Breast epithelium (tissue), 3 donors: ENCODE results near the gene FERMT3.

Source experiments
- POLR2A ChIP-seq: fragments of 450-650 bp; IDR thresholded peaks from one replicate; pipeline ENCODE4 v1.6.1; 2016; ENCODE audit warnings: antibody characterized with exemption, mild to moderate bottlenecking, moderate library complexity
- POLR2AphosphoS5 ChIP-seq, 3 donors: sonication (generic); formaldehyde crosslinking; IDR thresholded peaks; one replicate each; pipeline ENCODE4 v1.6.1; 2017; ENCODE audit warnings: antibody characterized with exemption in 3 of 3
- TF ChIP-seq, protein P1 (sequence below), 3 donors: fragments of 450-650 bp; IDR thresholded peaks; one replicate each; pipeline ENCODE4 v1.5.1; 2016 to 2017; ENCODE audit warnings: antibody characterized with exemption in 3 of 3, mild to moderate bottlenecking in 3 of 3, moderate library complexity in 3 of 3

DNA sequence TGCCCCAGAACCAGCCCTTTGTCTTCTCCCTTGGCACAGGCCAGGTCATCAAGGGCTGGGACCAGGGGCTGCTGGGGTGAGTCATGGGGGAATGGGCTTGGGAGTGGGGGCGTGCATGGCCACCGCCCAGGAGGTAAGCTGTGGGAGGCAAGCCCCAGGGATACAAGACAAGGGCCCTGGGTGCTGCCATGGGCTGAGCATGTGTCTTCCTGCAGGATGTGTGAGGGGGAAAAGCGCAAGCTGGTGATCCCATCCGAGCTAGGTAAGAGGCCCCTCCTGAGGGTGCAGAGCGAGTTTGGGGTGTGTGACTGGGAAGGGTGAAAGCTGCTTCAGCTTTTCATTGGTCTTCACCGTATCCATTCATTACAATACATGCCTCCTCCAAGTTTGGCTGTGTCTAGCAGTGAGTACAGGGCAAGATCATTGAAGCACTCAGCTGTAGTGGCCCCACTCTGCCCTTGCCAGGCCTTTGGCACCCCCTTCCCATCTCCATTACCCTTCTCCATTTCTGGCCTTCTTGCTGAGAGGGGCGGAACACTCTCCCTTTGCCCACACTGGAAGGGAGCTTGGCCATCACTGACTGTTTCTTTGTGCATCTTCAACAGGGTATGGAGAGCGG lies 36.8 kb downstream of the FERMT3 start:
- TF ChIP-seq, protein P1, sequence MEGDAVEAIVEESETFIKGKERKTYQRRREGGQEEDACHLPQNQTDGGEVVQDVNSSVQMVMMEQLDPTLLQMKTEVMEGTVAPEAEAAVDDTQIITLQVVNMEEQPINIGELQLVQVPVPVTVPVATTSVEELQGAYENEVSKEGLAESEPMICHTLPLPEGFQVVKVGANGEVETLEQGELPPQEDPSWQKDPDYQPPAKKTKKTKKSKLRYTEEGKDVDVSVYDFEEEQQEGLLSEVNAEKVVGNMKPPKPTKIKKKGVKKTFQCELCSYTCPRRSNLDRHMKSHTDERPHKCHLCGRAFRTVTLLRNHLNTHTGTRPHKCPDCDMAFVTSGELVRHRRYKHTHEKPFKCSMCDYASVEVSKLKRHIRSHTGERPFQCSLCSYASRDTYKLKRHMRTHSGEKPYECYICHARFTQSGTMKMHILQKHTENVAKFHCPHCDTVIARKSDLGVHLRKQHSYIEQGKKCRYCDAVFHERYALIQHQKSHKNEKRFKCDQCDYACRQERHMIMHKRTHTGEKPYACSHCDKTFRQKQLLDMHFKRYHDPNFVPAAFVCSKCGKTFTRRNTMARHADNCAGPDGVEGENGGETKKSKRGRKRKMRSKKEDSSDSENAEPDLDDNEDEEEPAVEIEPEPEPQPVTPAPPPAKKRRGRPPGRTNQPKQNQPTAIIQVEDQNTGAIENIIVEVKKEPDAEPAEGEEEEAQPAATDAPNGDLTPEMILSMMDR (IDR thresholded peaks at IDR 0.05) = no peak
- no peak for TF ChIP-seq POLR2A
- no peak for TF ChIP-seq POLR2AphosphoS5 (IDR thresholded peaks at IDR 0.05)
